Stimulated activated CD8-positive, alpha-beta memory T cell treated with anti-CD3 and anti-CD28 coated beads, Interleukin-15, amount 100 ng/mL, for 1 hour (primary cell): ENCODE measurements around the gene SNX27.
"Not testable (repeated sequence)": the region's sequence is repeated elsewhere in the genome, so short reads cannot be mapped to it uniquely, and the experiment has no call there.

ENCODE experiments used
- DNase-seq: peaks from one replicate; pipeline ENCODE4 v3.0.0-alpha.2; 2020; ENCODE audit warnings: low read depth

SNX27 gene

DNA sequence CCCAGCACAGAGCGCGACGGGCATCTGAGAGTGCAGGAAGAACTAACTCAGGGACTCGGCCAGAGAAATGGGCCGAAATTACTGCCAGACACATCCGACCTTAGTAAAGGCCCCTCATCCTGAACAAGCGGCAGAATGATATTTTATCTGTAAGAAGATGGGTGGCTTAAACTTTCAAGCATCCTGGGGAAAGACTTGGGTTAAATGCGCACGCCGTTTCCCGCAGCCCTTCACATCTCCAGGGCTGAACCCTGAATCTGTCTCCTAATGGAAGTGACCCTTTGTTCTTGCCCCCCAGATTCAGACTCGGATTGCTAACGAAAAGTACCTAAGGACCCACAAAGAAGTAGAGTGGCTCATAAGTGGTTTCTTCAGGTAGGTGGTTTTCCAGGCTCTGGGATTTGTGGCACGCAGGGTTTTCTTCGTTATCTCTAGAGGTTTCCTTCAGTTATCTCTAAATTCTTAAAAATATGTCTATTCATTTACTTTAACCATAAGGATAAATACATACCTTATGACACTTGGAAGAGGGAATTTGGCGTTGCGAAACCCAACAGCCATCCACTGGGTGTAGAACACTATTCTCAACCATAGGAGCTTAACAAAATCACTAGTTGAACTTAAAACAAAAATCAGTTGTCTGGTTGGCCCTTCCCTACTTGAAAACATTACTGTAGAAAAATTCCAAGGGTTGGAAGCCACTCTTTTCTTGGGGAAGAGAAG is 110.1 kb downstream of the SNX27 start:
- DNase-seq = no peak

DNA sequence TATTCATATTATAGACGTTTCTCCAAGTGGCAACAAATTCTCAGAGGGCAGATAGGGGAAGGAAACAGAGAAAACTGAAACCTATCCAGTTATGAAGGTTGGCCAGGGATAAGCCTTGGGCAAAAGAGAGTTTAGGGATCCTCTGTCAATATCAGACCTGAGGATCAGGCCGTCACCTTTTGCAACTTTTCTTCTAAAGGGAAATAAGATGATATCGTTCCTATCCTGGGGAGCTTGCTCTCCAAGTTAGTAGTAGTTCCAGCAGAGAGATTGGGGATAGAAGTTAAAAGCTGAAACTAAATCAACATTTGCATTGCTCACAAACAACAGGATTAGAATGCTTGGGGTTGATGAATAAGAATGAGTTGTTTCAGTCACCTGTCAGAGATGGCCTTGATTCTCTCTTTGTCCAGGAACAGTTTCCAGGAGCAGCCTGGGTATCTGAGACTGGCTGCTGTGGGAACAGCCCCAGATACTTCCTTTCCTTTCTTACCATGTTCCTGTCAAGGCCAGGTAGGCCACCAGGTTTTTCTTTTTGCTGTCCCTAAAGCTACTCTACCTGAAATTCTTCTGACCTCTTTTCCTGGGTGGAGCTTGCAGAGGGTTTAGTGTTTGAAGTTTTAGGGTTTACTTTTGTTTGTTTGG is 112.0 kb downstream of the SNX27 start:
- DNase-seq = no peak

DNA sequence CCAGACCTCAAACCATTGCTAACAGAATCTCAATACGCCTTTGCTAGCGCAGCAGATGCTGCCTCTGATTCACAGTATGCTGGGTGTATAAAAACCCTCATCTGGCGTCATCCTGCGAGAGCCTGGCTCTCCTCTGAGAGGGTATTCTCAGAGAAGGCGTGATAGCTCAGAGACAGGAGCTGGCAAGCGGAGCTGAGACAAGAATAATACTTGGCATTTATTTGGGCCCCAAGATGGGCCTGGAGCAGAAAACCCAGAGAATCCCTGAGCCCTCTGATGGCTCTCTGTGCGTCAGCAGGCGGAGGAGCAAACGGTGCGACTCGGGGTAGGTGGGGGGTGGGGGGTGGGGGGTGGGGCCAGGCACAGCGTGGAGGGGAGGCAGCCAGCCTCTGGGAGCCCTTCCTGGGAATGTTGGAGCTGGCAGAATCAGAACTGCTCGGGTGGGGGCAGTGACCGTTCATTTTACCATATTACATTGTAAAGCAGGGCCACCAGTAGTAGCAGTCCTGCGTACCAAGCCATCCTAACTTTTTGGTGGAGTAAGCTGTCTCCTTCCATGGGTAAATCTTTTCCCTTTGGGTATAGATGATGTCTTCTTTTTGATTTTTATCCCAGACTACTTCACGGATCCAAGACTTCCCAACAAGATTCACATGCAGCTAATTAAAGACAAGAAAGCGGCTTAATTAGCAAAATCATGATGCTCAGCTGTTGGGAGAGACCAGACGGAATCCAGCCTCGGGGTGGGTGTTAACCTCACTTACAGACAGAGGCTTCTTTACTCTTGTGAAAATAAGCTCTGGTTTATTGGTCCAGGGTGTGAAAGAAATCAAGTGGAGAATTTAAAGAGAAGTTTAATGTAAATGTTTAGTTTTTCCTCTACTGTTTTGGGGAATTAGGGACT is 116.6 kb downstream of the SNX27 start:
- DNase-seq = no peak

DNA sequence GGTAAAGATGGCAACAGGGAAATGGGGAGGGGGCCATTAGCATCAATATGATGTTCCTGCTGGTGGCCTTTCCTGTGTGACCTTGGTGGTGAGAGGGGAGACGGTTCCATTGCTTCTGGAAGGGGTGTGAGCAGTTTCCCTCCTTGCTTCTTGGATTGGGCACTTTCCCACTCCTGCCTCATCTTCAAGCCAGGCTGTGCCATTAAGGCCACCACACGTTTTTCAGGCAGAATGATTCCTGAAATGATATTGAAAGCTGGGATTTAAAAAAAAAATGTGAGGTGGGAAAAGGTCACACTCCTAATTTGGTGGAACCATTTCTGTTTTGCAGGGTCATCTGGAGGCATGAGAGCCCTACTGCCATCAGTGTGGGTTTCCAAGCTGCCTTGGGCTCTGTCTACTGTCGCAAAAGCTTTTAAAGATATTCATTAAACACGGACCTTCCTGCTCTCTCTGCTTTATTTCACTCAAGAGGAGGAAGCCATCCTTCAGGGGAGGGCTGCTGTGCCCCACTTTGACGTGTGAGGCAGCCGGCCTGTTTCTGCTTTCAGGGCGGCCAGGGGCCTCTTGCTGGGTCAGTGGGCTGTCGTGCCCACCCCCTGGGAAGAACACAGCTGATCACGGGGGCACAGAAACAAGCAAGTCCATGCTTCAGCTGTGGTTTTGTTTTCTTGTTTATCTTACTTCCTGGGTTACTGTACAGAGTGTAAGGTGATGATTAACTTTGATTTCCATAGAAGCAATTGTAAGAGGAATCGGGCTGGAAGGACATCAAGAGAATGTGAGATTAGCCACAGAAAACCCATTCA is 117.5 kb downstream of the SNX27 start:
- DNase-seq = no peak

DNA sequence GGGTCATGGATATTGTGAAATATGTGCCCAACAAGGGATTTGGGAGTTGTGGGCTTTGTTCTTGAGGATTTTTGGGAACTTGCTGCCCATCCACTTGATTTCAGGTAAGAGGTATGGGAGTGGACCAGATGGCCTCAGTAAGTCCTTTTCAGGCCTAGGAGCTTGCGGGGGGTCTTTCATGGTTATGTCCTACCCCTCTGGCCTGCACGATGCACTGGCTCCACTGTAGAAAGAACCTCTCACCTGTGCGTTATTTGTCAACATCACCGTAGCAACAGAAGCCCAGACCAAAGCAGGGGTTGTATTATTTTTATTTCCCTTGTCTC is 118.1 kb downstream of the SNX27 start:
- no peak for DNase-seq

DNA sequence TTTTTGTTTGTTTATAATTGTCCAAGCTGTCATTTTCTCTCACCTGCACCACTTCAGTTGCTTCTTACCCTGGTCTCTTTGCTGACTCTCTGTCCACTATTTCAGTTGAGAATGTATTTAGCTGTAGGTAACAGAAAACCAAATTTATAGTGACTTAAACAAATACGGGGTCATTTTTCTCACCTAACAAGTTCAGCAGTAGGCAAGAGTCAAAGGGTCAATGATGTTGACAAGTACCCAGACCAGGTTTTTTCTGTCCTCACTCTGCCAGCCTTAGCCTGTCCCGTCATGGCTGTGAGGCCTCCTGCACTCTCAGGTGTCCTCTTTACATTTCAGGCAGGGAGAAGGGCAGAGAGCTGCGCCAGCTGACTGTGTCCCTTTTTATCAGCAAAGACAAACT is 121.3 kb downstream of the SNX27 start:
- no peak for DNase-seq

DNA sequence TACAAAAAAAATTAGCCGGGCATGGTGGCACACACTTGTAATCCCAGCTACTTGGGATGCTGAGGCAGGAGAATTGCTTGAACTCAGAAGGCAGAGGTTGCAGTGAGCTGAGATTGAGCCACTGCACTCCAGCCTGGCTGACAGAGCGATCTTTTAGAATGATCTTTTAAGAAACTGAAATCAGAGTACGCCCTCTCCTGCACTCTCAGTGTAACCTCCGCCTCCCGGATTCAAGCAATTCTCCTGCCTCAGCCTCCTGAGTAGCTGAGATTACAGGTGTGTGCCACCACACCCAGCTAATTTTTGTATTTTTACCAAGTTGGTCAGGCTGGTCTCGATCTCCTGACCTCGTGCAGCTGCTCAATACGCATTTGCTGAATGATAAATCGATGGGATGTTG is 122.1 kb downstream of the SNX27 start:
- DNase-seq = not testable (repeated sequence)

DNA sequence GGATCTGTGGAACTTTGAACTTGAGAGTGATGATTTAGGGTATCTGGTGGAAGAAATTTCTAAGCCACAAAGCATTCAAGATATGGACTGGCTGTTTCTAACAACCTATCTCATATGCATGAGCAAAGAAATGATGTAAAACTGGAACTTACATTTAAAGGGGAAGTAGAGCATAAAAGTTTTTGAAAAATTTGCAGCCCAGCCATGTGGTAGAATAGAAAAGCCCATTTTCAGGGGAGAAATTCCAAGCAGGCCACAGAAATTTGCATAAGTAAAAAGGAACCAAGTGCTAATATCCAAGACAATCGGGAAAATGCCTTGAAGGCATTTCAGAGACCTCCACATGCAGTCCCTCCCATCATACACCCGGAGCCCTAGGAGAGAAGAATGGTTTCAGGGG is 125.2 kb downstream of the SNX27 start:
- no peak for DNase-seq

DNA sequence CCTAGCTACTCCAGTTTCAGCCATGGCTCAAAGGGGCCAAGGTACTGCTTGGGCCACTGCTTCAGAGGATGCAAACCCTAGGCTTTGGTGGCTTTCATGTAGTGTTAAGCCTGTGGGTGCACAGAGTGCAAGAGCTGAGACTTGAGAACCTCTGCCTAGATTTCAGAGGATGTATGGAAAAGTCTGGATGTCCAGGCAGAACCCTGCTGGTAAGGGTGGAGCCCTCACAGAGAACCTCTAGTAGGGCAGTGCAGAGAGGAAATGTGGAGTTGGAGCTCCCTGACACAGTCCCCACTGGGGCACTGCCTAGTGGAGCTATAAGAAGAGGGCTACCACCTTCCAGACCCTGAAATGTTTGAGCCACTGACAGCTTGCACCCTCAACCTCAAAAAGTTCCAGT is 125.6 kb downstream of the SNX27 start:
- DNase-seq = no peak

DNA sequence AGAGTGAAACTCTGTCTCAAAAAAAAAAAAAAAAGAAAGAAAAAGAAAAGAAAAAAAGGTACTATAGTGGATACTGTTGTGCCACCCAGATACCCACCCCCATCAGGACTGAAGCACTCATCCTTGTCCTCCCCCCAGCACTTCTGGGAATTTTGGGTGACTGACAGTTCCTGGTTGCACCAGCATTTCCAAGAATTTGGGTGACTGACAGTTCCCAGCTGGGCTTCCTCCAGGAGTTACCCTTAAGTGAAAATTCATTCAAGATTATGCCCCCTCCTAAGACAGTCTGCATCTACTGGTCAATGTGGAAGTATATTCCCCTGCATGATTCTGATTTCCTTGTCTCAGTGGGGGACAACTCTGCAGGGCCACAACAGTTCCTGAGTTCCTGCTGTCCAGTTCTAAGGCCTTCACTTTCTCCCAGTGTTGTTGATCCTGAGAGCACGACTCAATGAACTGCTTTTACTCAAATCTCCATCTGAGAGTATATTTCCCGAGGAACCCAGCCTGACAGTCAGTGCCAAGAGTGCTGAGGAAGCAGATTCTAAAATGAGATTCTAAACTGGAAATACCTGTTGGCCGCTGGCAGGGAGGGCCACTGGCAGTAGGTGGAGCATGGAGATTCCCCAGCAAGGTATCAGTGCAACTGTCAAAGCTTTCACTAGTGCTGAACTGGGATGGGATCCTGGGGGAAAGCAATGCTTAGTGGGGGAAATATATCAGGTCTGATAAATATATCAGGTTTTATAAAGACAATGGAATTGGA is 127.9 kb downstream of the SNX27 start:
- no peak for DNase-seq

DNA sequence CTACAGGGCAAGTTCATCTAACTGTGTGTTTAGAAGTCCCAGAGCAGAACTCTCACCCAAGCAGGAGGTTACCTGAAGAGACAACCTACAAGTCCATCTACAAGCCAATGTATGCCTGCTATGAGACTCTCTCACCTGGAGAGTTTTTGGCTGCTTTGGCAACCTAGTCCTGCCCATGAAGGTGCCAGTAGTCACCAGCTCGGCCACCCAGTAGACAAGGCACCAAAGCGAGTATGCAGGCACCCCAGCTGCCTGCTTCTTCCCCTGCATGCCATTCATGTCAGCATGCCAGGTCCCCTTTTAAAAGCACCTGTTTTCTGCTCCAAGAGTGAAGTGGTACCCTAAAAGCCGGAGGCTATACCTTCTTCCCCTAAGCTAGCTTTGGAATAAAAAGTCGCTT is 129.7 kb downstream of the SNX27 start:
- DNase-seq = no peak
